HCT116 (cell line): ENCODE measurements around the gene TMEM204.

Source experiments
- EZH2 ChIP-seq: fragments of 200-600 bp; sonication (generic); IDR thresholded peaks from 2 replicates; pipeline ENCODE4 v1.6.1; 2017; ENCODE audit warnings: antibody characterized with exemption, mixed run types
- POLR2A ChIP-seq: IDR thresholded peaks from 2 replicates; pipeline ENCODE4 v1.7.0; 2011; ENCODE audit warnings: borderline replicate concordance; ENCODE audit not compliant: insufficient read depth, insufficient read length; ENCODE audit errors: extremely low read depth
- POLR2AphosphoS5 ChIP-seq: IDR thresholded peaks from 2 replicates; pipeline ENCODE4 v1.6.1; 2011; ENCODE audit warnings: mild to moderate bottlenecking, low read depth, low read length, moderate library complexity

- TF ChIP-seq POLR2A (no peak), POLR2AphosphoS5 (no peak), EZH2 (no peak)
These were observed 13.0 kb downstream of the TMEM204 start for GRCh38 chr16:1546430-1546829.
